Panc1 (cell line): Measurements from ENCODE around the gene ADA. TPM values are rescaled to one million over a fixed set of nuclear protein-coding genes. Genes with fewer than 3 reads are reported as not detected.

Source experiments
- ATAC-seq: fragments of 200-7000 bp; cut with Tn5 transposase; 2 replicates; pipeline ENCODE4 v1.9.1; 2020; ENCODE audit warnings: mild to moderate bottlenecking, moderate library complexity
- BruUV-seq: library from RNA; stranded (reverse); fragments of 400-500 nt; replicated peaks from 2 replicates; lab custom pipeline; 2021; lab: Mats Ljungman, UMichigan
- CTCF ChIA-PET: fragments of 300-600 bp; sonication (Branson Sonifier 250); formaldehyde crosslinking; loops from one replicate; lab custom pipeline; 2022; ENCODE audit warnings: antibody characterized with exemption; lab: Charles Lee
- POLR2A ChIA-PET: fragments of 300-600 bp; sonication (Branson Sonifier 250); formaldehyde crosslinking; loops from one replicate; lab custom pipeline; 2022; ENCODE audit warnings: antibody characterized with exemption; lab: Charles Lee
- DNase-seq: peaks from one replicate; pipeline ENCODE4 v3.0.0-alpha.2; 2010; ENCODE audit warnings: low read depth, low spot score
- H3K27ac ChIP-seq: 2 replicates; pipeline ENCODE4 v1.5.1; 2011; ENCODE audit warnings: mild to moderate bottlenecking, low read length, inconsistent platforms
- H3K27me3 ChIP-seq: fragments of 200-500 bp; sonication (Bioruptor generic); 2 replicates; pipeline ENCODE4 v1.6.0; 2014; ENCODE audit warnings: low read length, inconsistent platforms; ENCODE audit not compliant: control insufficient read depth, insufficient read depth
- H3K36me3 ChIP-seq: fragments of 200-500 bp; sonication (Bioruptor generic); 2 replicates; pipeline ENCODE4 v1.5.1; 2014; ENCODE audit warnings: inconsistent platforms, mild to moderate bottlenecking, low read length, moderate library complexity; ENCODE audit not compliant: control insufficient read depth, insufficient read depth
- H3K4me1 ChIP-seq: 2 replicates; pipeline ENCODE4 v1.5.1; 2011; ENCODE audit warnings: inconsistent platforms, mild to moderate bottlenecking, low read length, moderate library complexity; ENCODE audit not compliant: control insufficient read depth, insufficient read depth
- H3K4me3 ChIP-seq, 2 experiments: 2 replicates each; pipeline ENCODE4 v1.5.1; 2011 to 2012; ENCODE audit warnings: low read depth in 2 of 2, low read length in 2 of 2, mild to moderate bottlenecking in 2 of 2, inconsistent platforms in 1 of 2, moderate library complexity in 1 of 2
- H3K9me3 ChIP-seq: fragments of 200-500 bp; sonication (Bioruptor generic); 2 replicates; pipeline ENCODE4 v1.5.1; 2014; ENCODE audit warnings: low read depth, mild to moderate bottlenecking, inconsistent platforms, low read length, moderate library complexity; ENCODE audit not compliant: control insufficient read depth, insufficient read depth
- POLR2AphosphoS5 ChIP-seq: IDR thresholded peaks from 2 replicates; pipeline ENCODE4 v1.6.1; 2012; ENCODE audit warnings: mild to moderate bottlenecking, low read depth, low read length, moderate library complexity
- REST ChIP-seq, 2 experiments: IDR thresholded peaks; 2 replicates each; pipeline ENCODE4 v1.6.1; 2011 to 2012; ENCODE audit warnings: low read depth in 2 of 2, control low read depth in 1 of 2, low read length in 1 of 2, mild to moderate bottlenecking in 1 of 2, moderate library complexity in 1 of 2; ENCODE audit not compliant: insufficient read depth in 1 of 2
- SIN3A ChIP-seq: IDR thresholded peaks from 2 replicates; pipeline ENCODE4 v1.6.1; 2012; ENCODE audit warnings: low read depth, mild to moderate bottlenecking, low read length, moderate library complexity, borderline replicate concordance; ENCODE audit not compliant: insufficient read depth
- TCF7L2 ChIP-seq: IDR thresholded peaks from 2 replicates; pipeline ENCODE4 v1.6.1; 2011; ENCODE audit warnings: mild to moderate bottlenecking, low read depth, low read length, inconsistent platforms
- in situ Hi-C: cut with HindIII; loops from 2 replicates; pipeline ENCODE4 v1.10.0; 2016; ENCODE audit warnings: low sequenced_read_pairs, low pct_unique_long_range_greater_than_20kb
- intact Hi-C: fragments of 100-400 bp; cut with micrococcal nuclease; formaldehyde crosslinking; loops from one replicate; pipeline ENCODE4 v1.10.0; 2022; ENCODE audit not compliant: unreplicated experiment
- total RNA-seq: library from RNA; stranded (reverse); gene quantifications from one replicate; pipeline ENCODE4 v1.2.1, GENCODE V29; 2021; ENCODE audit not compliant: unreplicated experiment
- TF ChIP-seq, protein P1 (sequence below): fragments of 450-650 bp; IDR thresholded peaks from 2 replicates; pipeline ENCODE4 v1.5.1; 2017; ENCODE audit warnings: mild to moderate bottlenecking

ADA gene
- total RNA-seq, 1 experiment from 2014 or later: 53.8 TPM

DNA sequence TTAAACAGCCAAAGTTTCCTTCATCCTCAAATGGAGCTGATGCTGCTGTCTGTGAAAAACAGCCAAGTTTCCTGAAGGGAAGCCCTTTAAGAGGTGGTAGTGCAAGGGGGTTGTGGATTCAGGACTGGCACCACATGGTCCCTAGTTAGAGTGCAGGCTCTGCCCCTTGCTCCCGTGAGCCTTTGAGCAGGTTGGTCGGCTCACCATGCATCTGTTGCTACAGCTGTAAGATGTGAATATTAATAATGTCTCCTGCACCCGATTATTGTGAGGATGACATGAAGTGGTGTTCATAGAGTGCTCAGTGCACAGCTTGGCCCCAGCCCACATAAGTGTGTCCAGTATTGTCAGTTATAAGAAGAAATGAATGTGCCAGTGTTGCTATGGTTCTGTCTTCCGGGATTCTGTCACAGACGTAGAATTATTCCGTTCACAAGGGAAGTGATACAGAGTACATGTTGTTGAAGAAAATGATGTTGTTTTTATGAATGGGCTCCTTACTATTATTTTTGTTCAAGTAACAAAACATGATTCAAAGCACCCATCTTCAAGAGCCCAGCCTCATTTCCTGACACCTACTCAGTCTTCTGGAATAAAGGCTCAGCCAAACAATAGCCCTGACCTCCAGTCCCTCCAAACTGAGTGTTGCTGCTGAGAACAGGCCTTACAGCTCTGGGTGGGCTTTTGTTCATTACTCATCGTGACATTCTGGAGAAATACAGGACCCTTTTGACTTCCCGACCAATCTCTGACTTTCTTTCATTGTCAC lies 72.0 kb downstream of the ADA start:
- no peaks in the 10 kb centered on the region for H3K9me3 ChIP-seq
- BruUV-seq: no TSS peak
- H3K27me3 ChIP-seq: no peaks in the 10 kb centered on the region
- H3K36me3 ChIP-seq: no peaks in the 10 kb centered on the region
- H3K4me3 ChIP-seq: no peak overlapping the region
- DNase-seq (no peak), ATAC-seq (no peak)
- peaks cover 57% of the 10 kb centered on the region for H3K4me1 ChIP-seq
- ChIA-PET POLR2A (no interaction called here), CTCF (no interaction called here)
- H3K27ac ChIP-seq: peak overlapping the region; percentile 57
- in situ Hi-C loops: no loop called here
- TF ChIP-seq, protein P1, sequence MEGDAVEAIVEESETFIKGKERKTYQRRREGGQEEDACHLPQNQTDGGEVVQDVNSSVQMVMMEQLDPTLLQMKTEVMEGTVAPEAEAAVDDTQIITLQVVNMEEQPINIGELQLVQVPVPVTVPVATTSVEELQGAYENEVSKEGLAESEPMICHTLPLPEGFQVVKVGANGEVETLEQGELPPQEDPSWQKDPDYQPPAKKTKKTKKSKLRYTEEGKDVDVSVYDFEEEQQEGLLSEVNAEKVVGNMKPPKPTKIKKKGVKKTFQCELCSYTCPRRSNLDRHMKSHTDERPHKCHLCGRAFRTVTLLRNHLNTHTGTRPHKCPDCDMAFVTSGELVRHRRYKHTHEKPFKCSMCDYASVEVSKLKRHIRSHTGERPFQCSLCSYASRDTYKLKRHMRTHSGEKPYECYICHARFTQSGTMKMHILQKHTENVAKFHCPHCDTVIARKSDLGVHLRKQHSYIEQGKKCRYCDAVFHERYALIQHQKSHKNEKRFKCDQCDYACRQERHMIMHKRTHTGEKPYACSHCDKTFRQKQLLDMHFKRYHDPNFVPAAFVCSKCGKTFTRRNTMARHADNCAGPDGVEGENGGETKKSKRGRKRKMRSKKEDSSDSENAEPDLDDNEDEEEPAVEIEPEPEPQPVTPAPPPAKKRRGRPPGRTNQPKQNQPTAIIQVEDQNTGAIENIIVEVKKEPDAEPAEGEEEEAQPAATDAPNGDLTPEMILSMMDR: no peak
- TF ChIP-seq SIN3A (no peak), REST (IDR thresholded peaks at IDR 0.05; ENCODE audit: insufficient read depth in 1 of 2, low read depth in 2 of 2, low read length in 1 of 2) (no peak), TCF7L2 (no peak), POLR2AphosphoS5 (no peak)
- intact Hi-C loops: no loop called here

DNA sequence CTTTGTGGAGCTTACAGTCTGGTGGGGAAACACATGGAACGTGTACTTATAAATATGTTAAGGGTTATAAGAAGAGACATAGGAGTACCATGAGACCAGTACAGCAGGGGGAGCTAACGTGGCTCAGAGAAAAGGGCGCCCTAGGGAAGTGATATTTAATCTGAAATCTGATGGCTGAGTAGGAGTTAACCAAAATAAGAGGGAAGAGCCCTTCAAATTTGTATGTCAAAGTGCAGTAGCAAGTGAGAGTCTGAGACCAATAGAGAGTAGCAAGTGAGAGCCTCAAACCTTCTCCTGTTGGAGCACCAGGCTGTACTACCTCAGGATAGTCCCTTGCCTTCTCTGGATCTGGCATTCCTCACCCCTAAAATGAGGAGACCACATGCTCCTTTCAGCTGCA lies 75.2 kb downstream of the ADA start:
- Histone ChIP-seq H3K9me3 (no peaks in the 10 kb centered on the region), H3K4me1 (peaks cover 63% of the 10 kb centered on the region), H3K36me3 (no peaks in the 10 kb centered on the region), H3K27me3 (no peaks in the 10 kb centered on the region), H3K27ac (peak overlapping the region; percentile 78), H3K4me3 (no peak overlapping the region)
- in situ Hi-C loops (no loop called here), intact Hi-C loops (no loop called here)
- DNase-seq: no peak
- ChIA-PET POLR2A (interaction anchor here (0.6 kb wide), 1 partner anchor 105 kb away, joined by 5 read pairs; no protein-coding TSS in a partner anchor), CTCF (interaction anchor here (0.6 to 2.0 kb wide), 5 partner anchors 32 to 209 kb away, joined by 3 to 10 read pairs (median 4); no protein-coding TSS in a partner anchor)
- BruUV-seq: no TSS peak
- TF ChIP-seq TCF7L2: no peak
- TF ChIP-seq, protein P1: peak; percentile 67
- no peak for TF ChIP-seq REST (IDR thresholded peaks at IDR 0.05; ENCODE audit: insufficient read depth in 1 of 2, low read depth in 2 of 2, low read length in 1 of 2)
- no peak for TF ChIP-seq POLR2AphosphoS5
- TF ChIP-seq SIN3A: no peak
- peak; percentile 43 for ATAC-seq
